Colonic mucosa (tissue), 4 donors: ENCODE results near the gene SLIT3. TPM values are rescaled to one million over a fixed set of nuclear protein-coding genes. Genes with fewer than 3 reads are reported as not detected.

Experiments used
- DNase-seq: peaks from one replicate; pipeline ENCODE4 v3.0.0-alpha.2; 2020
- H3K27ac ChIP-seq: fragments of 200-600 bp; one replicate; pipeline ENCODE4 v1.8.0; 2021
- H3K27me3 ChIP-seq: fragments of 200-600 bp; one replicate; pipeline ENCODE4 v1.8.0; 2021
- H3K36me3 ChIP-seq: fragments of 200-600 bp; one replicate; pipeline ENCODE4 v1.8.0; 2021
- H3K4me1 ChIP-seq: fragments of 200-600 bp; one replicate; pipeline ENCODE4 v1.8.0; 2021; ENCODE audit warnings: mild to moderate bottlenecking
- H3K4me3 ChIP-seq: fragments of 200-600 bp; one replicate; pipeline ENCODE4 v1.8.0; 2021
- H3K9ac ChIP-seq, 2 donors: one replicate each; pipeline ENCODE4 v1.7.0; 2013; ENCODE audit warnings: control low read depth in 2 of 2, low read depth in 2 of 2, low read length in 2 of 2
- H3K9me3 ChIP-seq: fragments of 200-600 bp; one replicate; pipeline ENCODE4 v1.8.0; 2021
- CTCF ChIP-seq: fragments of 200-600 bp; IDR thresholded peaks from one replicate; pipeline ENCODE4 v1.8.0; 2022; ENCODE audit warnings: antibody characterized with exemption, mild to moderate bottlenecking
- intact Hi-C: fragments of 100-400 bp; cut with DNase I; formaldehyde crosslinking; loops from one replicate; pipeline ENCODE4 v1.14.1; 2022
- total RNA-seq, 2 donors: library from RNA; stranded (reverse); fragmentation: NEBNext Ultra II Directional in 1 of 2; extraction: Animal tissue kit (Norgen Biotek cat#: 25700) in 1 of 2; gene quantifications; one replicate each; pipeline ENCODE4 v1.2.1, GENCODE V29; 2021
- donor health status: healthy.
- donor health status: DM: no; HTN: no; CAD: no.
- donor health status: DM: no; HTN: no; CAD: no.

SLIT3 gene
- total RNA-seq, 2 donors from 2014 or later = 3.4 to 7.6 TPM

- Histone ChIP-seq H3K27me3 (no peaks in the 10 kb centered on the region), H3K4me1 (no peaks in the 10 kb centered on the region)
- intact Hi-C loops = no loop called here
Measured at GRCh38 chr5:168753691-168754254, 547.2 kb downstream of the SLIT3 start.

GRCh38 chr5:168752416-168753190, 548.3 kb downstream of the SLIT3 start:
- Histone ChIP-seq H3K4me3 (no peak overlapping the region), H3K27me3 (no peaks in the 10 kb centered on the region), H3K27ac (no peak overlapping the region), H3K4me1 (no peaks in the 10 kb centered on the region), H3K9ac (no peak overlapping the region), H3K9me3 (no peaks in the 10 kb centered on the region), H3K36me3 (no peaks in the 10 kb centered on the region)
- TF ChIP-seq CTCF = no peak
- intact Hi-C loops = no loop called here
- no peak for DNase-seq

More at GRCh38 chr5:168753691-168754254, 547.2 kb downstream of the SLIT3 start:
- no peak overlapping the region for H3K9ac ChIP-seq
- H3K4me3 ChIP-seq = no peak overlapping the region
- no peaks in the 10 kb centered on the region for H3K9me3 ChIP-seq
- DNase-seq = no peak
- TF ChIP-seq CTCF = no peak
- no peaks in the 10 kb centered on the region for H3K36me3 ChIP-seq
- H3K27ac ChIP-seq = no peak overlapping the region

GRCh38 chr5:168752012-168752411, 548.9 kb downstream of the SLIT3 start:
- H3K27me3 ChIP-seq = no peaks in the 10 kb centered on the region
- H3K9me3 ChIP-seq = no peaks in the 10 kb centered on the region
- no peak overlapping the region for H3K4me3 ChIP-seq
- no peak for DNase-seq
- H3K27ac ChIP-seq = no peak overlapping the region
- intact Hi-C loops = no loop called here
- TF ChIP-seq CTCF = no peak
- H3K36me3 ChIP-seq = no peaks in the 10 kb centered on the region
- H3K9ac ChIP-seq = no peak overlapping the region
- H3K4me1 ChIP-seq = no peaks in the 10 kb centered on the region

- intact Hi-C loops = no loop called here
- no peak overlapping the region for H3K27ac ChIP-seq
- no peak for DNase-seq
- no peaks in the 10 kb centered on the region for H3K36me3 ChIP-seq
- no peaks in the 10 kb centered on the region for H3K9me3 ChIP-seq
- no peak for TF ChIP-seq CTCF
- no peak overlapping the region for H3K9ac ChIP-seq
- no peaks in the 10 kb centered on the region for H3K4me1 ChIP-seq
- H3K27me3 ChIP-seq = no peaks in the 10 kb centered on the region
- no peak overlapping the region for H3K4me3 ChIP-seq
Measured at GRCh38 chr5:168750926-168751325, 550.0 kb downstream of the SLIT3 start.

GRCh38 chr5:168749391-168750100, 551.4 kb downstream of the SLIT3 start:
- Histone ChIP-seq H3K36me3 (no peaks in the 10 kb centered on the region), H3K27me3 (no peaks in the 10 kb centered on the region), H3K4me1 (no peaks in the 10 kb centered on the region), H3K4me3 (no peak overlapping the region), H3K27ac (no peak overlapping the region), H3K9me3 (no peaks in the 10 kb centered on the region), H3K9ac (no peak overlapping the region)
- DNase-seq = no peak
- TF ChIP-seq CTCF = no peak
- intact Hi-C loops = no loop called here
